Esophagus squamous epithelium (tissue), 5 donors: Measurements from ENCODE around the gene NFKB1. TPM values are rescaled to one million over a fixed set of nuclear protein-coding genes. Genes with fewer than 3 reads are reported as not detected.
A peak's percentile ranks its signal among the peaks of the same experiment; 100 is the strongest.

Source experiments
- DNase-seq: peaks from one replicate; lab custom pipeline; 2025; lab: John Stamatoyannopoulos, UW
- H3K27ac ChIP-seq, 4 donors: fragments of 200-600 bp; sonication (generic); one replicate each; pipeline ENCODE4 v1.5.1; 2016 to 2019; ENCODE audit warnings: mild to moderate bottlenecking in 1 of 4
- H3K27me3 ChIP-seq, 4 donors: fragments of 200-600 bp; sonication (generic); 1 replicate in 3 of 4; 2 replicates in 1 of 4; pipeline versions ENCODE4 v1.5.1 to v1.6.0; 2017 to 2021; ENCODE audit warnings: antibody characterized with exemption in 1 of 4
- H3K36me3 ChIP-seq, 3 donors: fragments of 200-600 bp; sonication (generic); one replicate each; pipeline ENCODE4 v1.5.1; 2016 to 2019
- H3K4me1 ChIP-seq, 3 donors: fragments of 200-600 bp; sonication (generic); one replicate each; pipeline ENCODE4 v1.5.1; 2017 to 2019
- H3K4me3 ChIP-seq, 4 donors: fragments of 200-600 bp; sonication (generic); 1 replicate in 3 of 4; 2 replicates in 1 of 4; pipeline ENCODE4 v1.5.1; 2016 to 2019; ENCODE audit warnings: mild to moderate bottlenecking in 2 of 4, moderate library complexity in 1 of 4
- H3K9me3 ChIP-seq, 3 donors: fragments of 200-600 bp; sonication (generic); one replicate each; pipeline ENCODE4 v1.5.1; 2016 to 2019
- POLR2A ChIP-seq, 4 donors: fragments of 450-650 bp; IDR thresholded peaks; one replicate each; pipeline ENCODE4 v1.6.1; 2017; ENCODE audit warnings: antibody characterized with exemption in 4 of 4, mild to moderate bottlenecking in 4 of 4, moderate library complexity in 3 of 4
- WGBS, 2 donors: methylation state at CpG; one replicate each; pipeline ENCODE4 v1.1.5; 2018; 5-methylcytosine and 5-hydroxymethylcytosine counted together
- intact Hi-C: fragments of 100-400 bp; cut with DNase I; formaldehyde crosslinking; loops from one replicate; pipeline ENCODE4 v1.15.0; 2022
- total RNA-seq, 4 donors: library from RNA; depleted of rRNA; stranded (reverse); fragments of >200 nt; gene quantifications; one replicate each; pipeline ENCODE4 v1.1.0, GENCODE V29; 2016
- TF ChIP-seq, protein P1 (sequence below), 6 experiments: fragments of 450-650 bp in 4 of 6; fragments of 200-600 bp in 2 of 6; sonication (generic) in 2 of 6; IDR thresholded peaks; one replicate each; pipeline ENCODE4 v1.5.1; 2016 to 2019; ENCODE audit warnings: antibody characterized with exemption in 6 of 6, mild to moderate bottlenecking in 4 of 6, moderate library complexity in 4 of 6
- donor health status: DM: yes; HTN: yes; CAD: no.

NFKB1 gene
- total RNA-seq, 4 donors from 2014 or later: 33.5 to 47.5 (median 41.4) TPM

DNA sequence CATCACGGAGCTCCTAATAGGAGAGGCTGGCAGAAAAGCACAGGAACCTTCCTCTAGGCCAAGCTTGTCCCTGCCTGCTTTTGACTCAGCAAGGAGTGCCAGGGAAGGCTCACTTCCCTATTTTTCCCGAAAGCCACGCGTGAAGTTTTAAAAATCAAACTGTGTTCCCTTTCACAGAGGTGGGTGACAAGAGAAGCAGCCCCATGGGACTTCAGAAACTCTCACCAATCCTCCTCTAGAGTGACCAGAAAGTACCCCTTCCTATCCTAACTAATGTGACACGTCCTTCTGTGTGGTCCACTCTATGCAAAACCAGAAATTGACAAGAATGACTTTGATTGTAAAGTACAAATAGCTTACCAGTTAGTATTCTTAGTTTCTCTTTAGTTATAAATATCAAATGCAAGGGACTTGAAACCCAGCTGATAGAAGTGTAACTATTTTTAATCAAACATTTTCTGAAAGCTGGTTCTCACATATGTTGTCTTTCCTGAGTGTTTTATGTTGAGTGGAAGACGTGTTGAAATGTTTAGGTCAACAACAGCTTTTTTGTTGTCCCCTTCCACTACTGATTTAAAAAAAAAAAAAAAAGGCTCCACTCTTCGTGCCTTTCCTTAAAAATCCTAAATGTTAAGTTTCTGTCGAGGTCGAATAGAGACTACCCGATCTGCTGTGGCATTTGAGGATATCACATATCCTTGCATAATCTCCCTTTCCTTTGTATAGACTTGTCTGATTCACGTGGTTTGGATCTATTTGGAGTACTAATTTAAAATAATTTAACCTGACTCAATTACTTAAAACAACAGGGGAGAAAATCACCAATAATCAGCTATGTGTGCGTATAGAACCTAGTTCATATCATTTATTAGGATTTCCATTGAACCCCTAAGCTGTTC lies 42.1 kb downstream of the NFKB1 start:
- no peaks in the 10 kb centered on the region for H3K27me3 ChIP-seq
- no peak overlapping the region for H3K4me3 ChIP-seq
- no peaks in the 10 kb centered on the region for H3K9me3 ChIP-seq
- peaks cover 0 to 44% (median under 1%) of the 10 kb centered on the region in 3 donors for H3K36me3 ChIP-seq
- no peak for DNase-seq
- peaks cover 0 to 34% (median 0%) of the 10 kb centered on the region in 3 donors for H3K4me1 ChIP-seq
- peak overlapping the region; percentile 54 to 75 (median 72) for H3K27ac ChIP-seq
- intact Hi-C loops: no loop called here
- TF ChIP-seq, protein P1, sequence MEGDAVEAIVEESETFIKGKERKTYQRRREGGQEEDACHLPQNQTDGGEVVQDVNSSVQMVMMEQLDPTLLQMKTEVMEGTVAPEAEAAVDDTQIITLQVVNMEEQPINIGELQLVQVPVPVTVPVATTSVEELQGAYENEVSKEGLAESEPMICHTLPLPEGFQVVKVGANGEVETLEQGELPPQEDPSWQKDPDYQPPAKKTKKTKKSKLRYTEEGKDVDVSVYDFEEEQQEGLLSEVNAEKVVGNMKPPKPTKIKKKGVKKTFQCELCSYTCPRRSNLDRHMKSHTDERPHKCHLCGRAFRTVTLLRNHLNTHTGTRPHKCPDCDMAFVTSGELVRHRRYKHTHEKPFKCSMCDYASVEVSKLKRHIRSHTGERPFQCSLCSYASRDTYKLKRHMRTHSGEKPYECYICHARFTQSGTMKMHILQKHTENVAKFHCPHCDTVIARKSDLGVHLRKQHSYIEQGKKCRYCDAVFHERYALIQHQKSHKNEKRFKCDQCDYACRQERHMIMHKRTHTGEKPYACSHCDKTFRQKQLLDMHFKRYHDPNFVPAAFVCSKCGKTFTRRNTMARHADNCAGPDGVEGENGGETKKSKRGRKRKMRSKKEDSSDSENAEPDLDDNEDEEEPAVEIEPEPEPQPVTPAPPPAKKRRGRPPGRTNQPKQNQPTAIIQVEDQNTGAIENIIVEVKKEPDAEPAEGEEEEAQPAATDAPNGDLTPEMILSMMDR (IDR thresholded peaks at IDR 0.05): no peak
- 49% methylated on average over 12 of the region's 12 CpGs for WGBS, 2 donors

DNA sequence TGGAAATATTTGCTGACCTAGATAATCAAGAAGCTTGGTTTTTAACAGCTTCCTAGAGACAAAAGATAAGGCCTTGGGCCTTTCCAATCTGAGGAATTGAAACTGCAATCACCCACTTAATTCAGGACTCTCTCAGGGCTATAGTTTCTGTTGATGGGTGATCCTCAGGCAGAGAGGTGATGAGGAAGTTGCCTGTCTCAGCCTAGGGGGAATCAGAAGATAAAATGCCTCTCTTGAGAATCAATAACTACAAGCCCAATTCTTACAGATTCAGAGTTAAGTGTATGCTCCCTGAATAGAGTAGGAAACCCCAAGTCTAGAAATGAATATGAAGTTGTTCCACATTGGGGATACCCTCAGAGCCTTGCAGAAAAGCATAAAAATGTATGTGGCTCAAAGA lies 45.5 kb downstream of the NFKB1 start:
- H3K27ac ChIP-seq: no peak overlapping the region
- H3K9me3 ChIP-seq: no peaks in the 10 kb centered on the region
- TF ChIP-seq, protein P1 (IDR thresholded peaks at IDR 0.05): no peak
- no peak for TF ChIP-seq POLR2A (IDR thresholded peaks at IDR 0.05)
- DNase-seq: no peak
- H3K36me3 ChIP-seq: peaks cover 0 to 32% (median 4%) of the 10 kb centered on the region in 3 donors
- peaks cover 0 to 27% (median 0%) of the 10 kb centered on the region in 3 donors for H3K4me1 ChIP-seq
- intact Hi-C loops: no loop called here
- H3K27me3 ChIP-seq: no peaks in the 10 kb centered on the region
- H3K4me3 ChIP-seq: no peak overlapping the region

DNA sequence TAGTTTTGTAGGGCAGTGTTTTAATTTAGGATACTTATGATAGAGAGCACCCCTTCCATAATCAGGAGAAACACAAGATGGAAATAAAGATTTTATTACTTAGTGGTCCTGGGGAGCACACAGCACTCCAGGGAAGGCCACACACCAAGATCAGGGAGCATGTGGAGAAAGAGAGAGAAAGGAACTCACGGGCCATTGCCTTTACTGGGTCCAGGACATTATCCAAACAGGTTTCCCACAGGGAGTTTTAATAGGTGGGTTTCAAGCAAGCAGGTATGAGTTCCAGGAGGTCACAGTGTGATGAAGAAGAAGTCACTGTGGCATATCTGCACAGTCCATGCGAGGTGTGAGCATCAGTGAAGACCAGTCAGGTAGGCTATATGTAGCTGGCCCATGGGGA lies 46.8 kb downstream of the NFKB1 start:
- peaks cover 0 to 25% (median 12%) of the 10 kb centered on the region in 3 donors for H3K4me1 ChIP-seq
- no peak overlapping the region for H3K27ac ChIP-seq
- no peak overlapping the region for H3K4me3 ChIP-seq
- no peak for TF ChIP-seq POLR2A (IDR thresholded peaks at IDR 0.05)
- TF ChIP-seq, protein P1 (IDR thresholded peaks at IDR 0.05): no peak
- intact Hi-C loops: no loop called here
- H3K36me3 ChIP-seq: peaks cover 0 to 28% (median 4%) of the 10 kb centered on the region in 3 donors
- no peaks in the 10 kb centered on the region for H3K9me3 ChIP-seq
- no peak for DNase-seq
- no peaks in the 10 kb centered on the region for H3K27me3 ChIP-seq
- WGBS, 2 donors: 89 to 100% methylated on average over 2 of the region's 2 CpGs

DNA sequence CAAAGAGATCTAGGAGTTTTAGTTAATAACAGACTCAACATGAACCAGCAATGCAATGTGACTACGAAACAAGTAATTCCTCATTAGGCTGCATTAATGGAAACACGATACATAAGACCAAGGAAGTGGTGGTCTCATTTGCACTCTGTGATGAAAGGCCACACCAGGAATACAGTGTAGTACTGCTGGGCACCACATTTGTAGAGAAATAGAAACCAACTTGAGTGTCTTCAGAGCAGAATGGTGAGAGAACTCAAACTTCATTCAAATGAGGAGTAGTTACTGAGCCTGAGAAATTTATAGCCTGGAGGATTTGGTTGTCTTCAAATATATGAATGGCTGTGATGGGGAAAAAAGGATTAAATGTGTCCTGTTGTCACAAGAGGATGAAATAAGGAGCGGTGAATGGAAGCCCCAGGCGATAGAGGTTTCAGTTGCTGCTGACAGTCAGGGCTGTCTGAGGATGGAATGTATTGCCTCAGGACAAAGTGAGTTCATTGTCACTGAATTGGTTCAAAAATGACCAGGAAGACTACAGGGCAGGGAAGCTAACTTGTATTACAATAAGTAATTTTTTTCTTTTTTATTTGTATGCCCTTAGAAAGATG lies 50.9 kb downstream of the NFKB1 start:
- intact Hi-C loops: no loop called here

More for the DNA sequence above, 50.9 kb downstream of the NFKB1 start:
- Histone ChIP-seq H3K4me1 (peaks cover 0 to 14% (median 13%) of the 10 kb centered on the region in 3 donors), H3K4me3 (no peak overlapping the region), H3K27ac (no peak overlapping the region), H3K36me3 (peaks cover 0 to 24% (median 4%) of the 10 kb centered on the region in 3 donors), H3K27me3 (no peaks in the 10 kb centered on the region), H3K9me3 (no peaks in the 10 kb centered on the region)
- TF ChIP-seq, protein P1 (IDR thresholded peaks at IDR 0.05): no peak
- no peak for TF ChIP-seq POLR2A (IDR thresholded peaks at IDR 0.05)
- no peak for DNase-seq
- WGBS, 2 donors: 81 to 89% methylated on average over 4 of the region's 4 CpGs
